Daoy (cell line): ENCODE data around the gene COQ8A. TPM values are rescaled to one million over a fixed set of nuclear protein-coding genes. Genes with fewer than 3 reads are reported as not detected.
"Not testable (repeated sequence)": the region's sequence is repeated elsewhere in the genome, so short reads cannot be mapped to it uniquely, and the experiment has no call there.

Source experiments
- DNase-seq: peaks from one replicate; pipeline ENCODE4 v3.0.0-alpha.2; 2015; ENCODE audit warnings: low read depth
- total RNA-seq: library from RNA; depleted of rRNA; stranded (reverse); fragments of >200 nt; shearing (Covaris generic); gene quantifications from 2 replicates; pipeline ENCODE4 v1.2.3, GENCODE V29; 2014

The COQ8A gene
- total RNA-seq, 1 experiment from 2014 or later, result 15.5 TPM

- no peak for DNase-seq
Measured at GRCh38 chr1:226951286-226952117, 11.4 kb downstream of the COQ8A start.

- no peak for DNase-seq
Measured at GRCh38 chr1:226952118-226952441, 12.0 kb downstream of the COQ8A start.

GRCh38 chr1:226953175-226953800 lies 13.2 kb downstream of the COQ8A start:
- DNase-seq, result no peak

- no peak for DNase-seq
Measured at GRCh38 chr1:226954337-226954736, 14.2 kb downstream of the COQ8A start.

- DNase-seq, result no peak
Measured at GRCh38 chr1:226954777-226955176, 14.7 kb downstream of the COQ8A start.

GRCh38 chr1:226955857-226956256 lies 15.8 kb downstream of the COQ8A start:
- DNase-seq, result not testable (repeated sequence)

GRCh38 chr1:226956942-226957713 lies 17.0 kb downstream of the COQ8A start:
- DNase-seq, result no peak

- DNase-seq, result no peak
Measured at GRCh38 chr1:226957714-226958113, 17.6 kb downstream of the COQ8A start.

GRCh38 chr1:226958300-226958699 lies 18.2 kb downstream of the COQ8A start:
- no peak for DNase-seq

GRCh38 chr1:226960256-226960655 lies 20.2 kb downstream of the COQ8A start:
- no peak for DNase-seq

- DNase-seq, result no peak
Measured at GRCh38 chr1:226960944-226961765, 21.1 kb downstream of the COQ8A start.

GRCh38 chr1:226962421-226963391 lies 22.6 kb downstream of the COQ8A start:
- no peak for DNase-seq

- no peak for DNase-seq
Measured at GRCh38 chr1:226964068-226964425, 24.0 kb downstream of the COQ8A start.

GRCh38 chr1:226964611-226965486 lies 24.8 kb downstream of the COQ8A start:
- no peak for DNase-seq

GRCh38 chr1:226965581-226966440 lies 25.7 kb downstream of the COQ8A start:
- DNase-seq, result no peak

- DNase-seq, result no peak
Measured at GRCh38 chr1:226966683-226967082, 26.6 kb downstream of the COQ8A start.

- no peak for DNase-seq
Measured at GRCh38 chr1:226967665-226968064, 27.6 kb downstream of the COQ8A start.

- no peak for DNase-seq
Measured at GRCh38 chr1:226971765-226972164, 31.7 kb downstream of the COQ8A start.

GRCh38 chr1:226972931-226973330 lies 32.8 kb downstream of the COQ8A start:
- DNase-seq, result no peak
